OCI-LY7 (cell line): ENCODE results near the gene MGAT5B. TPM values are rescaled to one million over a fixed set of nuclear protein-coding genes. Genes with fewer than 3 reads are reported as not detected.
A peak's percentile ranks its signal among the peaks of the same experiment; 100 is the strongest.

ENCODE experiments used
- BruUV-seq: library from RNA; stranded (reverse); fragments of 400-500 nt; replicated peaks from 2 replicates; lab custom pipeline; 2021; lab: Mats Ljungman, UMichigan
- CTCF ChIA-PET: fragments of 300-600 bp; sonication (Branson Sonifier 250); formaldehyde crosslinking; loops from one replicate; lab custom pipeline; 2022; ENCODE audit warnings: antibody characterized with exemption; ENCODE audit not compliant: unreplicated experiment; lab: Charles Lee
- POLR2A ChIA-PET: fragments of 300-600 bp; sonication (Branson Sonifier 250); formaldehyde crosslinking; loops from one replicate; lab custom pipeline; 2022; ENCODE audit warnings: antibody characterized with exemption; lab: Charles Lee
- DNase-seq: peaks from one replicate; pipeline ENCODE4 v3.0.0-alpha.2; 2015; ENCODE audit warnings: low spot score
- H2AFZ ChIP-seq: fragments of 200-600 bp; sonication (generic), shearing (Covaris generic); 2 replicates; pipeline ENCODE4 v1.6.1; 2014; ENCODE audit warnings: mild to moderate bottlenecking, antibody characterized with exemption, low read length, moderate library complexity
- H3K27ac ChIP-seq: fragments of 200-600 bp; sonication (generic); 2 replicates; pipeline ENCODE4 v1.5.1; 2014; ENCODE audit warnings: mixed run types, low read depth, mild to moderate bottlenecking, moderate library complexity, low read length, inconsistent platforms; ENCODE audit not compliant: poor library complexity, severe bottlenecking
- H3K36me3 ChIP-seq: fragments of 200-600 bp; sonication (generic); 2 replicates; pipeline ENCODE4 v1.6.1; 2014; ENCODE audit warnings: mild to moderate bottlenecking, antibody characterized with exemption, low read length, moderate library complexity, mixed read lengths; ENCODE audit not compliant: insufficient read depth
- H3K4me1 ChIP-seq: fragments of 200-600 bp; sonication (generic); 2 replicates; pipeline ENCODE4 v1.5.1; 2014; ENCODE audit warnings: mild to moderate bottlenecking, low read length; ENCODE audit not compliant: insufficient read depth, poor library complexity, severe bottlenecking
- H3K4me2 ChIP-seq: fragments of 200-600 bp; sonication (generic); 2 replicates; pipeline ENCODE4 v1.6.1; 2014; ENCODE audit warnings: mild to moderate bottlenecking, low read length
- H3K4me3 ChIP-seq: fragments of 200-600 bp; sonication (generic); 2 replicates; pipeline ENCODE4 v1.5.1; 2014; ENCODE audit warnings: mild to moderate bottlenecking, low read depth, low read length; ENCODE audit not compliant: poor library complexity, severe bottlenecking
- H3K79me2 ChIP-seq: fragments of 200-600 bp; sonication (generic); 2 replicates; pipeline ENCODE4 v1.6.1; 2016; ENCODE audit warnings: low read depth, mild to moderate bottlenecking, low read length, moderate library complexity, mixed read lengths; ENCODE audit not compliant: insufficient read depth
- H3K9me2 ChIP-seq: fragments of 200-600 bp; sonication (generic); 2 replicates; pipeline ENCODE4 v1.6.1; 2016; ENCODE audit warnings: mild to moderate bottlenecking, low read length, mixed read lengths; ENCODE audit not compliant: insufficient read depth
- H3K9me3 ChIP-seq: fragments of 200-600 bp; sonication (generic); 2 replicates; pipeline ENCODE4 v1.6.1; 2014; ENCODE audit warnings: mild to moderate bottlenecking, mixed run types, low read length, mixed read lengths
- H4K20me1 ChIP-seq: fragments of 200-600 bp; sonication (generic); 2 replicates; pipeline ENCODE4 v1.6.1; 2014; ENCODE audit warnings: mild to moderate bottlenecking, antibody characterized with exemption, low read length, moderate library complexity, mixed read lengths; ENCODE audit not compliant: insufficient read depth
- EZH2phosphoT487 ChIP-seq: fragments of 200-600 bp; sonication (generic); IDR thresholded peaks from 2 replicates; pipeline ENCODE4 v1.6.1; 2018; ENCODE audit warnings: low read depth, borderline replicate concordance, mild to moderate bottlenecking, mixed run types, antibody characterized with exemption, low read length, moderate library complexity, mixed read lengths
- intact Hi-C: fragments of 100-400 bp; cut with micrococcal nuclease; formaldehyde crosslinking; loops from one replicate; pipeline ENCODE4 v1.10.0; 2022; ENCODE audit not compliant: unreplicated experiment
- total RNA-seq, 2 experiments: library from RNA; depleted of rRNA in 1 of 2; stranded (reverse); fragments of >200 nt in 1 of 2; shearing (Covaris generic) in 1 of 2; gene quantifications; 2 replicates each; pipeline ENCODE4 v1.2.3, GENCODE V29; 2014 to 2022
- TF ChIP-seq, protein P1 (sequence below): fragments of 200-600 bp; sonication (generic); conservative IDR thresholded peaks from 2 replicates; pipeline ENCODE4 v1.5.1; 2014; ENCODE audit warnings: mild to moderate bottlenecking, antibody characterized with exemption, low read length, moderate library complexity, mixed read lengths

Gene MGAT5B
- total RNA-seq, 2 experiments from 2014 or later = 1.4 to 2.5 TPM

DNA sequence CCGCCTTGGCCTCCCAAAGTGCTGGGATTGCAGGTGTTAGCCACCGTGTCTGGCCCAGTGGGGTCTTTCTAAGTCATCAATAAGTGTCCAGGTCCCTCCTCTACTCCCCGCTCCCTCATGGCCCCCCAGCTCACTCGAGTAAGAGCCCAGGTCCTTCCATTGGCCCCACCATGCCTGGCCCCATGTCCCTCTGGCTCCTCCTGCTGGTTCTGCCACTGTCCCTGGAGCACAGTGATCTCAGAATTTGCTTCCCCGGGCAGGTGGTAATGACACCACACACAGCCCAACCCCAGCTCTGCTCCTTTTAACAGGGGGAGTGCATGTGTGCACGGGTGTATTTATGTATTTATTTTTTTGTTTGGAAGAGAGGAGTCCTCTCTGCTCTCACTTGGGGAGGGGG lies 19.6 kb downstream of the MGAT5B start:
- TF ChIP-seq, protein P1, sequence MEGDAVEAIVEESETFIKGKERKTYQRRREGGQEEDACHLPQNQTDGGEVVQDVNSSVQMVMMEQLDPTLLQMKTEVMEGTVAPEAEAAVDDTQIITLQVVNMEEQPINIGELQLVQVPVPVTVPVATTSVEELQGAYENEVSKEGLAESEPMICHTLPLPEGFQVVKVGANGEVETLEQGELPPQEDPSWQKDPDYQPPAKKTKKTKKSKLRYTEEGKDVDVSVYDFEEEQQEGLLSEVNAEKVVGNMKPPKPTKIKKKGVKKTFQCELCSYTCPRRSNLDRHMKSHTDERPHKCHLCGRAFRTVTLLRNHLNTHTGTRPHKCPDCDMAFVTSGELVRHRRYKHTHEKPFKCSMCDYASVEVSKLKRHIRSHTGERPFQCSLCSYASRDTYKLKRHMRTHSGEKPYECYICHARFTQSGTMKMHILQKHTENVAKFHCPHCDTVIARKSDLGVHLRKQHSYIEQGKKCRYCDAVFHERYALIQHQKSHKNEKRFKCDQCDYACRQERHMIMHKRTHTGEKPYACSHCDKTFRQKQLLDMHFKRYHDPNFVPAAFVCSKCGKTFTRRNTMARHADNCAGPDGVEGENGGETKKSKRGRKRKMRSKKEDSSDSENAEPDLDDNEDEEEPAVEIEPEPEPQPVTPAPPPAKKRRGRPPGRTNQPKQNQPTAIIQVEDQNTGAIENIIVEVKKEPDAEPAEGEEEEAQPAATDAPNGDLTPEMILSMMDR = peak; percentile 50
- TF ChIP-seq EZH2phosphoT487 = no peak
- no peaks in the 10 kb centered on the region for H3K9me3 ChIP-seq
- no TSS peak for BruUV-seq
- no peak overlapping the region for H3K27ac ChIP-seq
- CTCF ChIA-PET = no interaction called here
- intact Hi-C loops = no loop called here
- H3K9me2 ChIP-seq = no peaks in the 10 kb centered on the region
- no peaks in the 10 kb centered on the region for H3K79me2 ChIP-seq
- H4K20me1 ChIP-seq = no peaks in the 10 kb centered on the region
- H3K4me1 ChIP-seq = no peaks in the 10 kb centered on the region
- H3K36me3 ChIP-seq = no peaks in the 10 kb centered on the region
- no peak overlapping the region for H3K4me2 ChIP-seq
- H2AFZ ChIP-seq = no peak overlapping the region
- POLR2A ChIA-PET = no interaction called here
- H3K4me3 ChIP-seq = no peak overlapping the region
- no peak for DNase-seq

DNA sequence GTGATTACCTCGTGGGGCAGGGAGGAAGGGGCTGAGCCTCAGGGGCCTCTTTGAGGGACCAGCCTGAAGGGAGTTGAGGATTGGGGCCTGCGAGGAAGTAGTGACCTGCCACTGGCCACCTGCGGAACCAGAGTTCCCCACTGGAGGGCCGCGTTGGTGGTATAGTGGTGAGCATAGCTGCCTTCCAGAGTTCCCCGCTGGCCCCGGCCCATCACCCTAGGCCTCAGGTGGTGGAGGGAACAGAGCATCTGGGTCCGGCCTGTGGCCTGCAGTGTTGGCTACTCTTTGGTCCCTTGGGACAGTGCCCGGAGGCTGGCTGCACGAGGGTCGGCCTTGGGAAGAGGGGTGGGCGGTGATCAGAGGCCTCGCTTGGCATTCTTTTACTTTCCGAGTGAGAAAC lies 20.5 kb downstream of the MGAT5B start:
- Histone ChIP-seq H3K9me2 (no peaks in the 10 kb centered on the region), H3K9me3 (no peaks in the 10 kb centered on the region), H3K4me3 (no peak overlapping the region), H4K20me1 (no peaks in the 10 kb centered on the region), H3K36me3 (no peaks in the 10 kb centered on the region), H3K27ac (no peak overlapping the region), H3K4me2 (no peak overlapping the region), H3K79me2 (no peaks in the 10 kb centered on the region), H3K4me1 (no peaks in the 10 kb centered on the region), H2AFZ (no peak overlapping the region)
- ChIA-PET POLR2A (no interaction called here), CTCF (no interaction called here)
- intact Hi-C loops = loop anchor here (1.0 kb wide), 1 partner anchor 20 kb away; the partner anchor contains the start of gene MGAT5B
- BruUV-seq = no TSS peak
- no peak for DNase-seq
- no peak for TF ChIP-seq EZH2phosphoT487
- TF ChIP-seq, protein P1 = no peak

DNA sequence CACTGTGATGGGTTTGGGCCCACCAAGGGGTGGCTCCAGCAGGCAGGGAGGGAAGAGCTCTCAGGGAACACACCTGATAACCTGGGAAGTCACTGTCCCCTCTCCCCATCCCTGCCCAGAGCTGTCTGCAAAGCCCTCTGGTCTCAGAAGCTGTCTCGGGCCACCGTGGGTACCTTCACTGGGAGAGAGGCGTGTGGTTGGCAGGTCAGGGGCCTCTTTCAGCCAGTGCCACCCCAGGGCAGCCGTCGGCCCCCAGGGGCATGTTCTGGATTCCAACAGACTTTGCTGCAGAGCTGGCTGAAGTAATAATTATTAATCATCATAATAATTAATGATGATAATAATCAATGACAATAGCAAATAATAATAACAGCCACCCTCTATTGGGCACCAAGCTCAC lies 21.1 kb downstream of the MGAT5B start:
- H3K27ac ChIP-seq = no peak overlapping the region
- ChIA-PET POLR2A (no interaction called here), CTCF (no interaction called here)
- no peaks in the 10 kb centered on the region for H4K20me1 ChIP-seq
- H3K4me3 ChIP-seq = no peak overlapping the region
- BruUV-seq = no TSS peak
- intact Hi-C loops = loop anchor here (1.0 kb wide), 1 partner anchor 21 kb away; the partner anchor contains the start of gene MGAT5B
- no peak for DNase-seq
- H2AFZ ChIP-seq = no peak overlapping the region
- H3K4me1 ChIP-seq = no peaks in the 10 kb centered on the region
- no peak for TF ChIP-seq EZH2phosphoT487
- TF ChIP-seq, protein P1 = no peak
- no peaks in the 10 kb centered on the region for H3K9me3 ChIP-seq
- no peaks in the 10 kb centered on the region for H3K79me2 ChIP-seq
- no peaks in the 10 kb centered on the region for H3K9me2 ChIP-seq
- H3K4me2 ChIP-seq = no peak overlapping the region
- no peaks in the 10 kb centered on the region for H3K36me3 ChIP-seq
